Measurements from ENCODE around the gene SPNS3.

DNA sequence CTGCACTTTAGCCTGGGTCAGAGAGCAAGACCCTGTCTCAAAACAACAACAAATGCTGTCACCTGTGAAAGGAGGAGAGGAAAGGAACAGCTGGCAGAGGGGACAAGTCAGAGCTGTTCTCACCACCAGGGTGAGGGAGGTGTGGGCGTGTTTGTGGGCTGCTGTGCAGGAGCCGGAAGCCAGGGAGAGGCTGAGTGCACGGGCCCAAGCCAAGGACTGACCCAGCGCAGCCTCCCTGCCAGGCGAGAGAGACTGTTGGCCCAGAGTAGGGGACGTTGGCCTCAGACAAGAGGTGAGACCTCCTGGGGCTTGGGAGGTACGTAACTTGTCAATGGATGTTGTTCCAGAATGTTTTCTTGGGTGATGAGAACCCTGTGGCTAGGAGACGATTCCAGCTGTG, 75.7 kb downstream of the SPNS3 start:
- TF ChIP-seq LEF1 (IDR thresholded peaks at IDR 0.05; ENCODE audit: borderline replicate concordance) (no peak), FOXA1 (IDR thresholded peaks at IDR 0.05) (no peak), TARDBP (IDR thresholded peaks at IDR 0.05) (no peak), FOXM1 (IDR thresholded peaks at IDR 0.05; ENCODE audit: borderline replicate concordance) (no peak)
- TF ChIP-seq, protein P1, sequence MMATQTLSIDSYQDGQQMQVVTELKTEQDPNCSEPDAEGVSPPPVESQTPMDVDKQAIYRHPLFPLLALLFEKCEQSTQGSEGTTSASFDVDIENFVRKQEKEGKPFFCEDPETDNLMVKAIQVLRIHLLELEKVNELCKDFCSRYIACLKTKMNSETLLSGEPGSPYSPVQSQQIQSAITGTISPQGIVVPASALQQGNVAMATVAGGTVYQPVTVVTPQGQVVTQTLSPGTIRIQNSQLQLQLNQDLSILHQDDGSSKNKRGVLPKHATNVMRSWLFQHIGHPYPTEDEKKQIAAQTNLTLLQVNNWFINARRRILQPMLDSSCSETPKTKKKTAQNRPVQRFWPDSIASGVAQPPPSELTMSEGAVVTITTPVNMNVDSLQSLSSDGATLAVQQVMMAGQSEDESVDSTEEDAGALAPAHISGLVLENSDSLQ (IDR thresholded peaks at IDR 0.05): no peak
